ENCODE results near the gene CDT1. TPM values are rescaled to one million over a fixed set of nuclear protein-coding genes. Genes with fewer than 3 reads are reported as not detected.
A peak's percentile ranks its signal among the peaks of the same experiment; 100 is the strongest.
"Not testable (repeated sequence)": the region's sequence is repeated elsewhere in the genome, so short reads cannot be mapped to it uniquely, and the experiment has no call there.

Gene CDT1
- total and polyA plus RNA-seq, 12 donors: 0.29 to 5.7 (median 1.6) TPM; not detected in 1

DNA sequence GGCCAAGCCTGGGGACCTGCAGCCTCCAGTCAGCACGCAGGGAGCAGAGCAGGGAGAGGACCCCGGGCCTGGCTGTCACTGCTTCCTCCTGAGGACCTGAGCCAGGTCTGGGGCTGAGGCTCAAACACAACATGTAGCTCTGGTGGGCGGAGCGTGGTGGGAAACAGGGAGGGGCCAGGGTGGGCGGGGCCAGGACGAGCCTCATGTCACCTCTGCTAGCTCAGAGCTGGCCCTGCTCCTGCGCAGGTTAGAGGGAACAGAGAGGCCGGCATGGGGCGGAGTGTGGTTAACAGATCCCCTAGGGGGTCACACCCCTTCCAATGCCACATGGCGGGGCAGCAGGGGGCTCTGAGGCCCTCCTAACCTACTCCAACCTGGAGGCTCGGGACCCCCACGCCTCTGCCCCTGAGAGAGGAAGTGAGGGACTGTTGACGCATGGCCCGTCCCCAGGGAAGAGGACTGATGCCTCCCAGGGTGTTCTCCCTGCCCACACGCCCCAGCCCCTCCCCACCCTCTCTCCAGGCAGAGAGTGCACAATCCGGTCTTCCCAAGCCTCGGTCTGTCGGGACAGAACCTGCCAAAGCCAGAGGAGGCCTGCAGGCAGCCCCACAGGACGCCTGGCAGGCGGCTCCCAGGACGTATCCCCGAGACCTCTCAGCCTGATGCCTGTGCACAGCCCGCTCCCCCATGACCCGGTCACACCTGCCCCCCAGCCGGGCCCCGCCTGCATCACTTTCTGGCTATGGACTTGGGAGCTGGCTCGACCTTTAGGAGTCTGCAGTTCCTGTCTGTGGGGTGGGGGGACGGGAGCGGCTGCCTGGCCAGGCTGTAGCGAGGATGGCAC is 33.8 kb upstream of the CDT1 start:
- TF ChIP-seq, protein P1, sequence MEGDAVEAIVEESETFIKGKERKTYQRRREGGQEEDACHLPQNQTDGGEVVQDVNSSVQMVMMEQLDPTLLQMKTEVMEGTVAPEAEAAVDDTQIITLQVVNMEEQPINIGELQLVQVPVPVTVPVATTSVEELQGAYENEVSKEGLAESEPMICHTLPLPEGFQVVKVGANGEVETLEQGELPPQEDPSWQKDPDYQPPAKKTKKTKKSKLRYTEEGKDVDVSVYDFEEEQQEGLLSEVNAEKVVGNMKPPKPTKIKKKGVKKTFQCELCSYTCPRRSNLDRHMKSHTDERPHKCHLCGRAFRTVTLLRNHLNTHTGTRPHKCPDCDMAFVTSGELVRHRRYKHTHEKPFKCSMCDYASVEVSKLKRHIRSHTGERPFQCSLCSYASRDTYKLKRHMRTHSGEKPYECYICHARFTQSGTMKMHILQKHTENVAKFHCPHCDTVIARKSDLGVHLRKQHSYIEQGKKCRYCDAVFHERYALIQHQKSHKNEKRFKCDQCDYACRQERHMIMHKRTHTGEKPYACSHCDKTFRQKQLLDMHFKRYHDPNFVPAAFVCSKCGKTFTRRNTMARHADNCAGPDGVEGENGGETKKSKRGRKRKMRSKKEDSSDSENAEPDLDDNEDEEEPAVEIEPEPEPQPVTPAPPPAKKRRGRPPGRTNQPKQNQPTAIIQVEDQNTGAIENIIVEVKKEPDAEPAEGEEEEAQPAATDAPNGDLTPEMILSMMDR (IDR thresholded peaks at IDR 0.05): no peak
- no peak for TF ChIP-seq POLR2A (IDR thresholded peaks at IDR 0.05)
- WGBS, 4 donors: 60 to 68% (median 64%) methylated on average over 2 to 30 of the region's 30 CpGs
- H3K4me3 ChIP-seq: no peak overlapping the region

DNA sequence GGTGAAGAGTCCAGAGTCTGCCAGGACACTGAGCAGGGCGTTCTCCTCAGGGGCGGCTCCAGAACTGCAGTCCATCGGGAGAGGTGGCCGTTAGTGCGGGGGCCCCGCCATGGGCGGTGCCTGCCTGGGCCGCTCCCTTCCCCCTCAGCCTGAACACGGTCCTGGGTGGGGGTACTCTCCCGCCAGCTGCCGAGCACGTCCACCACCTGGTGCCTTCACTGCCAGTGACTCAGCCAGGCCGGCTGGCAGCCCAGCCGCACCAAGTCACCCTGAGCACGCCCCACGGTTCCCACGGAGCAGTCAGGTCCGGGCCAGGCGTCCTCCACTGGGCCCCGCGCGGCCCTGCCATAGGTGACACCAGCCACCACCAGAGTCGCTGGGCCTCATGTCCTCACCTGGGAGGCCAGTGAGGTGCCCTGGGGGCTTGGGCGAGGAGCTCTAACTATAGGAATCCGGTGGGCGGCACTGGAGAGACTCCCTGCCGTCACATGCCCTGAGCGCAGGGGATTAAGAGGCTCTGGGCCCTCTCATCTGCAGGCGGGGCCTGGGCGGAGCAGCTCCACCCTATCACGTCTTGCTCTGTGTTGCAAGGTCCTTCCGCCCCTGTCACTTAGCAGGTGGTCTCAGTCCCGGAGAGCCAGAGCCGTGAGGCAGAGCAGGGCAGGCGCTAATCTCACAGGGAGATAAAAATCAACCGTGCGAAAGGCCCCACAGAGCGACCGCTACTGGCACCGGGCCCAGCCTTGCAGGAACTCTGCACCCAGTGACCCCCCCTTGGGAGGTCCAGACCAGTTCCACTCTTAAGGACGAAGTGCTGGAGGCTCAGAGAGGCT is 32.9 kb upstream of the CDT1 start:
- peak in 5 of 7 donors; percentile 48 to 75 (median 65) for DNase-seq
- intact Hi-C loops (cut with DNase I): no loop called here

More for the DNA sequence above, 33.8 kb upstream of the CDT1 start:
- Histone ChIP-seq H3K36me3 (replicated peaks in 1 of 2) (no peaks in the 10 kb centered on the region), H3K9me3 (replicated peaks in 1 of 3) (no peaks in the 10 kb centered on the region), H3K27ac (peak overlapping the region in 2 of 5 donors; percentile 65 to 86), H3K4me1 (replicated peaks in 1 of 2) (peaks cover 18 to 52% of the 10 kb centered on the region in 2 donors), H3K27me3 (no peaks in the 10 kb centered on the region)
- no peak for DNase-seq
- intact Hi-C loops (cut with DNase I): no loop called here

DNA sequence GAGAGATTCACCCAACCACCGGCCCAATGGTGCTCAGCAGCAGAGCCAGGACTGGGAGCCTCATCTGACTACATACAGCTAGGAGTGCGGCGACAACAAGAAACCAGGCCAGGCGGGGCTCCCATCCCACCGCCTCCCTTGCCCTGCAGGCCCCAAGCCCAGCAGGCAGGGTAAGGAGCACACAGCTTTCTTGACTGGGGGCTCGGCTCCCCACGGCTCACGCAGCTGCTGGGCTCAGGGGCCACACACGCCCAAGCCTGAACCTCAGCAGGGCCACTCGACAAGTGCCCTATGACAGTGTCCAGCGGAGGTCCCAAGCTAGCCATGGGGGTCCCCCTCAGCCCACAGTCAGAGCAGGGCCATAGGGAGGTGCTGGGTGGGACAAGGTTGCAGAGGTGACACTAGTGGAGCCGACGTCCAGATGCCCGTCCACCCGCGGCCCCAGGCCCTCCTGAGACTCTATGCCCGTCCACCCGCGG is 32.3 kb upstream of the CDT1 start:
- Histone ChIP-seq H3K4me3 (no peak overlapping the region), H3K27ac (peak overlapping the region in 2 of 5 donors; percentile 62 to 86)

More for the DNA sequence above, 32.9 kb upstream of the CDT1 start:
- H3K36me3 ChIP-seq (replicated peaks in 1 of 2): no peaks in the 10 kb centered on the region
- H3K27me3 ChIP-seq: no peaks in the 10 kb centered on the region
- H3K4me1 ChIP-seq (replicated peaks in 1 of 2): peaks cover 18 to 52% of the 10 kb centered on the region in 2 donors
- H3K4me3 ChIP-seq: no peak overlapping the region
- H3K9me3 ChIP-seq (replicated peaks in 1 of 3): no peaks in the 10 kb centered on the region
- TF ChIP-seq POLR2A (IDR thresholded peaks at IDR 0.05): no peak
- TF ChIP-seq, protein P1 (IDR thresholded peaks at IDR 0.05): no peak
- peak overlapping the region in 2 of 5 donors; percentile 62 to 86 for H3K27ac ChIP-seq
- 52 to 77% (median 61%) methylated on average over 10 to 41 of the region's 41 CpGs for WGBS, 4 donors

DNA sequence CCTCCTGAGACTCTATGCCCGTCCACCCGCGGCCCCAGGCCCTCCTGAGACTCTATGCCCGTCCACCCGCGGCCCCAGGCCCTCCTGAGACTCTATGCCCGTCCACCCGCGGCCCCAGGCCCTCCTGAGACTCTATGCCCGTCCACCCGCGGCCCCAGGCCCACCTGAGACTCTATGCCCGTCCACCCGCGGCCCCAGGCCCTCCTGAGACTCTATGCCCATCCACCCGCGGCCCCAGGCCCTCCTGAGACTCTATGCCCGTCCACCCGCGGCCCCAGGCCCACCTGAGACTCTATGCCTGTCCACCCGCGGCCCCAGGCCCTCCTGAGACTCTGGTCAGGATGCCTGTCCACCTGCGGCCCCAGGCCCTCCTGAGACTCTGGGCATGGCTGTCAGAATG is 31.8 kb upstream of the CDT1 start:
- peak overlapping the region in 1 of 5 donors; percentile 86 for H3K27ac ChIP-seq
- intact Hi-C loops (cut with DNase I); DNase-seq; H3K4me3 ChIP-seq; H3K36me3 ChIP-seq (replicated peaks in 1 of 2); H3K9me3 ChIP-seq (replicated peaks in 1 of 3); H3K27me3 ChIP-seq: not testable (repeated sequence)
- 94 to 98% (median 95%) methylated on average over 4 to 17 of the region's 23 CpGs; no CpG with 5 or more reads in 1 of the 4 donors for WGBS, 4 donors
- peaks cover 18 to 52% of the 10 kb centered on the region in 2 donors for H3K4me1 ChIP-seq (replicated peaks in 1 of 2)

More for the DNA sequence above, 32.3 kb upstream of the CDT1 start:
- TF ChIP-seq POLR2A (IDR thresholded peaks at IDR 0.05): no peak
- TF ChIP-seq, protein P1 (IDR thresholded peaks at IDR 0.05): no peak
- Histone ChIP-seq H3K4me1 (replicated peaks in 1 of 2) (peaks cover 18 to 52% of the 10 kb centered on the region in 2 donors), H3K9me3 (replicated peaks in 1 of 3) (no peaks in the 10 kb centered on the region), H3K36me3 (replicated peaks in 1 of 2) (no peaks in the 10 kb centered on the region), H3K27me3 (no peaks in the 10 kb centered on the region)
- WGBS, 4 donors: 68 to 81% (median 79%) methylated on average over 5 to 19 of the region's 19 CpGs
- intact Hi-C loops (cut with DNase I): no loop called here
- no peak for DNase-seq
